Measurements from ENCODE around the gene PRKCE. TPM values are rescaled to one million over a fixed set of nuclear protein-coding genes. Genes with fewer than 3 reads are reported as not detected.

The PRKCE gene
- total and polyA plus RNA-seq, 2 donors (not counting 3 experiments of a cell fraction or from before 2014, with no cell fraction given) = 27.9 to 33.9 TPM

- Histone ChIP-seq H3K27me3 (ENCODE audit: control insufficient read depth in 2 of 2, insufficient read depth in 2 of 2, low read length in 2 of 2) (no peaks in the 10 kb centered on the region), H3K4me1 (ENCODE audit: control insufficient read depth, extremely low read depth, insufficient read depth, low read length) (peaks cover 13% of the 10 kb centered on the region), H3K79me2 (ENCODE audit: control insufficient read depth, insufficient read depth, low read length) (no peaks in the 10 kb centered on the region), H4K20me1 (replicated peaks; ENCODE audit: control insufficient read depth, extremely low read depth, insufficient read depth, low read length) (no peaks in the 10 kb centered on the region), H3K4me3 (replicated peaks in 1 of 3; ENCODE audit: insufficient read depth in 1 of 3, low read depth in 1 of 3, low read length in 3 of 3) (no peak overlapping the region), H3K9ac (replicated peaks; ENCODE audit: extremely low read depth, insufficient read depth, low read length) (no peak overlapping the region), H3K9me3 (replicated peaks; ENCODE audit: control insufficient read depth, insufficient read depth, low read length) (no peaks in the 10 kb centered on the region), H3K9me1 (replicated peaks; ENCODE audit: control insufficient read depth, extremely low read depth, insufficient read depth, low read length) (no peaks in the 10 kb centered on the region), H3K4me2 (ENCODE audit: insufficient read depth, low read length) (no peak overlapping the region), H2AFZ (ENCODE audit: low read depth, low read length) (no peak overlapping the region), H3K36me3 (ENCODE audit: control insufficient read depth in 2 of 2, extremely low read depth in 1 of 2, insufficient read depth in 2 of 2, low read length in 2 of 2) (peaks cover 0 to 2% of the 10 kb centered on the region in 2 experiments), H3K27ac (ENCODE audit: insufficient read depth, low read depth, low read length) (no peak overlapping the region)
- ChIA-PET CTCF (interaction anchor here (1.2 kb wide), 1 partner anchor 166 kb away, joined by 3 read pairs; no protein-coding TSS in a partner anchor), POLR2A (no interaction called here)
- DNase-seq (ENCODE audit: low read depth, low spot score) = no peak
- TF ChIP-seq GATA2 (IDR thresholded peaks at IDR 0.05; ENCODE audit: insufficient read depth, insufficient read length, low read depth, low read length) (no peak), MAX (IDR thresholded peaks at IDR 0.05; ENCODE audit: insufficient read depth, insufficient read length) (no peak)
- BruUV-seq (replicated peaks) = no TSS peak
- FAIRE-seq = no peak
- dilution Hi-C loops (cut with MboI; ENCODE audit: extremely low pct_ligation_motif_present, low sequenced_read_pairs) (no loop called here), intact Hi-C loops (cut with micrococcal nuclease) (loop anchor here (2.0 to 5.0 kb wide), 5 partner anchors 99 to 175 kb away; partner anchors contain the start of gene EPAS1)
Measured at GRCh38 chr2:46177461-46178089, 526.1 kb downstream of the PRKCE start.

- dilution Hi-C loops (cut with MboI; ENCODE audit: extremely low pct_ligation_motif_present, low sequenced_read_pairs) = no loop called here
- H3K27ac ChIP-seq (ENCODE audit: insufficient read depth, low read depth, low read length) = peak overlapping the region; percentile 84
- H3K79me2 ChIP-seq (ENCODE audit: control insufficient read depth, insufficient read depth, low read length) = no peaks in the 10 kb centered on the region
- H3K36me3 ChIP-seq (ENCODE audit: control insufficient read depth in 2 of 2, extremely low read depth in 1 of 2, insufficient read depth in 2 of 2, low read length in 2 of 2) = peaks cover 0 to 2% of the 10 kb centered on the region in 2 experiments
- no peak overlapping the region for H3K4me2 ChIP-seq (ENCODE audit: insufficient read depth, low read length)
- POLR2A ChIA-PET = interaction anchor here (0.6 to 1.1 kb wide), 2 partner anchors 24 to 118 kb away, joined by 5 read pairs; partner anchors contain the start of gene EPAS1
- H3K4me1 ChIP-seq (ENCODE audit: control insufficient read depth, extremely low read depth, insufficient read depth, low read length) = peaks cover 13% of the 10 kb centered on the region
- intact Hi-C loops (cut with micrococcal nuclease) = loop anchor here (2.0 to 5.0 kb wide), 5 partner anchors 98 to 173 kb away; partner anchors contain the start of gene EPAS1
- peak overlapping the region; percentile 62 for H3K9ac ChIP-seq (replicated peaks; ENCODE audit: extremely low read depth, insufficient read depth, low read length)
- CTCF ChIA-PET = interaction anchor here (0.8 to 2.3 kb wide), 11 partner anchors 9 to 149 kb away, joined by 3 to 8 read pairs (median 4); partner anchors contain the start of gene EPAS1
- no TSS peak for BruUV-seq (replicated peaks)
- no peaks in the 10 kb centered on the region for H3K9me1 ChIP-seq (replicated peaks; ENCODE audit: control insufficient read depth, extremely low read depth, insufficient read depth, low read length)
- H4K20me1 ChIP-seq (replicated peaks; ENCODE audit: control insufficient read depth, extremely low read depth, insufficient read depth, low read length) = no peaks in the 10 kb centered on the region
- H2AFZ ChIP-seq (ENCODE audit: low read depth, low read length) = peak overlapping the region; percentile 15
- H3K4me3 ChIP-seq (replicated peaks in 1 of 3; ENCODE audit: insufficient read depth in 1 of 3, low read depth in 1 of 3, low read length in 3 of 3) = no peak overlapping the region
- no peaks in the 10 kb centered on the region for H3K27me3 ChIP-seq (ENCODE audit: control insufficient read depth in 2 of 2, insufficient read depth in 2 of 2, low read length in 2 of 2)
- peak; percentile 96 for FAIRE-seq
- peak; percentile 88 for DNase-seq (ENCODE audit: low read depth, low spot score)
- no peaks in the 10 kb centered on the region for H3K9me3 ChIP-seq (replicated peaks; ENCODE audit: control insufficient read depth, insufficient read depth, low read length)
- TF ChIP-seq JUN (IDR thresholded peaks at IDR 0.05; ENCODE audit: borderline replicate concordance, insufficient read depth, insufficient read length, low read depth) = no peak
- TF ChIP-seq POLR2AphosphoS5 (IDR thresholded peaks at IDR 0.05; ENCODE audit: insufficient read depth, low read depth, low read length) = peak; percentile 35
Measured at GRCh38 chr2:46179037-46179621, 527.7 kb downstream of the PRKCE start.
